HS-27A (cell line): ENCODE data around the gene ILF3.
"Not testable (repeated sequence)": the region's sequence is repeated elsewhere in the genome, so short reads cannot be mapped to it uniquely, and the experiment has no call there.

ENCODE experiments used
- DNase-seq: peaks from one replicate; pipeline ENCODE4 v3.0.0-alpha.2; 2012; ENCODE audit warnings: low read depth, missing footprints

ILF3 gene

DNA sequence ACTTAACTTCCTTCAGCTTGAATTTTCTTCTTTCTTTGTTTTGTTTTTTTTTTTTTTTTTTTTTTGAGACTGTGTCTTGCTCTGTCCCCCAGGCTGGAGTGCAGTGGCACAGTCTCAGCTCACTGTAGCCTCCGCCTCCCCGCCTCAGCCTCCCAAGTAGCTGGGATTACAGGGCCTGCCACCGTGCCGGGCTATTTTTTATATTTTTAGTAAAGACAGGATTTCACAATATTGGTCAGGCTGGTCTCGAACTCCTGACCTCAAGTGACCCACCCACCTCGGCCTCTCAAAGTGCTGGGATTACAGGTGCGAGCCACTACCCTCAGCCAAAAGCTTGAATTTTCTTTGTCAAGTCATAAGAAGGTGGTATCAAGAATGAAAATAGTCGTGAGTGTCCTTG, 21.1 kb downstream of the ILF3 start:
- not testable (repeated sequence) for DNase-seq

DNA sequence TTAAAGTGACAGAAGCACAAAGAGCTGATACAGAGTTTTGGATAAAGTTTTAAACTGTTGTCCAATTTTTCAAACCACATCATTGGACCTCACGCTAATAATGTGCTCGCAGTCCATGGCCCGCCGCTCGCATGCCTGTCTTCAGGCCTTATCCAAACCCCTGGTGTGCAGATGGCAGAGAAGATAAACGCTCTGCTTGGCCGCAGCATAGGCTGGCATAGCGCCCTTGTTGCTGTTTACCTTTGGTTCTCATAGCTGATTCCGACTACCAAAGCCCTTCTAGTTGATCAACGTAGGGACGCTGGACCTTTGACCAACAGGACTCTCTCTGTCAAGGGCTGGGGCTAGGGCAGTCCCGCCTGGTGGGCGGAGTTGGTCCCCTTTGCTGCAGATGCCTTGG, 23.6 kb downstream of the ILF3 start:
- DNase-seq = no peak

DNA sequence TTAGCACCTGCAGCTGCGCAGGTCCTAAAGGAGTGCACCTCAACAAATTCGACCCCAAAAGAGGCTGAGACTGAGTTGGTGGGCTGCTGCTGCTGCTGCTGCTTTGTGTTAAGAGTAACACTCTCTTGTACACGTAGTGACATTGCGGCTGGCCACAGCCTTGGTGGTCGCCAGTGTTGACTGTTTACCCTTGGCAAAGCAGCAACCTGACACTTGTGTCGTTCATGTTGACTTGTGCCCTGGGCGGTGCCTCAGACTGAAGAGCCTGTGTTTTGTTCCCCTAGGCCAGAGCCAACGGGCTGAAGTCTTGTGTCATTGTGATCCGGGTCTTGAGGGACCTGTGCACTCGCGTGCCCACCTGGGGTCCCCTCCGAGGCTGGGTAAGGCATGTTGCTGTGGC, 24.7 kb downstream of the ILF3 start:
- DNase-seq = no peak

DNA sequence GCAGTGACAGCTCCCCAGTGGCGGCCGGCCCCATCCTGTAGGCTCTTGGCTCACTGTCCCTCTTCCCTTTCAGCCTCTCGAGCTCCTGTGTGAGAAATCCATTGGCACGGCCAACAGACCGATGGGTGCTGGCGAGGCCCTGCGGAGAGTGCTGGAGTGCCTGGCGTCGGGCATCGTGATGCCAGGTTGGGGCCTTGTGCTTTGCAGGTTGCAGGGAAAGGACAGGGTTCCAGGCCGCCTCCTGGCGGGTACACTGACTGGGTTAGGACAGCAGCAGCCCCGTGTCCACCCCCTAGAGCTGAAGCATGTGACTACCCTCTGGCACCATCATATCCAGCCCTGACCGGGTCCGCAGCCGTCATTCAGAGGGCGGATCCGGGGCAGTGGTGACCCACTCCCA, 25.6 kb downstream of the ILF3 start:
- no peak for DNase-seq

DNA sequence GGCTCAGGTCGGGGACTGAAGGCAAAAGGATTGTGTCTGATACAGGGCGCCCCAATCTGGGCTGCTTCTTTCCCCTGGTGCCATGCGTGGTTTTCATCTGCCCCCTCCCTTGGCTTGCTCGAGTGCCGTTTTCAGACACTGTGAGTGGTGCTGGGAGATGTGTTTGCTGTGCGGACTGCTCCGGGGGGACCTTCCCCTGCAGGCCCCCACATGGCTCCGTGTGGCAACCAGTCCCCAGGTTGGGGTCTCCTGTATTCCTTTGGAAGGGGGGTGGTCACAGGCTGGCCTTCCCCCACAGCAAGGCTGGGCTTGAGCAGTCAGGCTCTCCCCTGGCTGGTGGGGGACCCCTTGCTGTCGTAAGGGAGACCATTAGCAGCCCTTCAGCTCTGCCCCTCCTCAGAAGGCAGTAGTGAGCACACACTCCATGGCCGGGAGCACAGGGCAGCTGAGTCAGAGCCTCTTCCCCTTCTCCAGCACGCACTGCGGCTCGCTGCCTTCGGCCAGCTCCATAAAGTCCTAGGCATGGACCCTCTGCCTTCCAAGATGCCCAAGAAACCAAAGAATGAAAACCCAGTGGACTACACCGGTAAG, 26.5 kb downstream of the ILF3 start:
- no peak for DNase-seq

DNA sequence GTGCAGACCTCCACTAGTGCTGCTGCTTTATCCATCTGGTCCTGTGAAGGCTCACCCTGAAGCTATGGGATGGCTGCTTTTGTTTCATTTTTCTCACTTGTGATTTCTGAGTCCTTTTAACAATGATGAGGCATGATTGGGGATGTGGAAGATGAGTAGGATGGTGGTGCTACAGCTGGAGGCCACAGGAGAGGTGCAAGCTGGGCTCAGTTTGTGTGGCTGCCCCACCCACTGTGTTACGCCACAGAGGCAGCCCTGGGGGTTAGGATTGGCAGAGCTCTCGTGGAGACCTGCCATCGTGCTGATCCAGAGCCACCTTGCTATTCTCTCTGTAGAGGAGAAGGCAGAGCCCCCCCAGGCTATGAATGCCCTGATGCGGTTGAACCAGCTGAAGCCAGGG, 27.5 kb downstream of the ILF3 start:
- no peak for DNase-seq

DNA sequence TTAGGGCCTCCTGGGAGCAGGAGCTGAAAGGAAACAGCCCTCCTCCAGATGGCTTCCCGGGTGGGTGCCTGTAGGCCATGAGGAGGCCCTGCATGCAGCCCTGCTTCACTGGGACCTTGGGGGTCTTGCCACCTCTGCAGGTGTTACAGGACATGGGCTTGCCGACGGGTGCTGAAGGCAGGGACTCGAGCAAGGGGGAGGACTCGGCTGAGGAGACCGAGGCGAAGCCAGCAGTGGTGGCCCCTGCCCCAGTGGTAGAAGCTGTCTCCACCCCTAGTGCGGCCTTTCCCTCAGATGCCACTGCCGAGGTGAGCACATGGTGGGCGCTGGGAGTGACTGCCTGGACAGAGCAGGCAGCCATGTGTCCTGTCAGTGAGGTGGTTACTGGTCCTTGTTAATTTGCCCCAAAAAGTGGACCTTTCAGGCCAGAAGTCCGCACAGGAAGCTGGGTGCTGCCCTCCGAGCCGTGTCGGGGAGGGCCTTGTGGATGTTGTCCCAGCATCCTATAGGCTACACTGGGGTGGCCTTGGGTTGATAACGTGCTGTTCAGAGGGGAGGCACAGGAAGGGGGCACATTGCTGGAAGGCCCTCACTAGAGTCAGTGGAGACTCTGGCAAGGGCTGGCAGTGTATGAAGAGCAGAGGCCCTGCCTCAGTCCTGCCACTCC, 28.4 kb downstream of the ILF3 start:
- DNase-seq = no peak

DNA sequence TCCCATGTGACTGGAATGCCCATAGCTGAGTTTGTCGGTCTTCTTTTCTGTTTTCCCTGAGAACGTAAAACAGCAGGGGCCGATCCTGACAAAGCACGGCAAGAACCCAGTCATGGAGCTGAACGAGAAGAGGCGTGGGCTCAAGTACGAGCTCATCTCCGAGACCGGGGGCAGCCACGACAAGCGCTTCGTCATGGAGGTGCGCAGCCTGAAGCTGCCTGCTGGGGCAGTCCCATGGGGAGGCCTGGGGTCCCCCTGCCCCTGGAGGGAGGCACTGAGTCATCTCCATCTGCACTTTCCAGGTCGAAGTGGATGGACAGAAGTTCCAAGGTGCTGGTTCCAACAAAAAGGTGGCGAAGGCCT, 28.9 kb downstream of the ILF3 start:
- no peak for DNase-seq

DNA sequence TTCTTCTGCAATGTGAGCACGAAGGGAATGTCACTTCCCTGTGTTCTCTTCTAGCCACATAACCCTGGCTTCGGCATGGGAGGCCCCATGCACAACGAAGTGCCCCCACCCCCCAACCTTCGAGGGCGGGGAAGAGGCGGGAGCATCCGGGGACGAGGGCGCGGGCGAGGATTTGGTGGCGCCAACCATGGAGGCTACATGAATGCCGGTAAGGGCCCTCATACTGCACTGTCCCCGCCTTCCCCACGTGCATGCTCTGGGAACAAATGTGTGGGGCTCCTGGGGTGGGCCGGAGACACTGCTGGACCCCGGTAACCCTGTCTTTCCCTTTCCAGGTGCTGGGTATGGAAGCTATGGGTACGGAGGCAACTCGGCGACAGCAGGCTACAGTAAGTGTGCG, 29.4 kb downstream of the ILF3 start:
- DNase-seq = no peak

DNA sequence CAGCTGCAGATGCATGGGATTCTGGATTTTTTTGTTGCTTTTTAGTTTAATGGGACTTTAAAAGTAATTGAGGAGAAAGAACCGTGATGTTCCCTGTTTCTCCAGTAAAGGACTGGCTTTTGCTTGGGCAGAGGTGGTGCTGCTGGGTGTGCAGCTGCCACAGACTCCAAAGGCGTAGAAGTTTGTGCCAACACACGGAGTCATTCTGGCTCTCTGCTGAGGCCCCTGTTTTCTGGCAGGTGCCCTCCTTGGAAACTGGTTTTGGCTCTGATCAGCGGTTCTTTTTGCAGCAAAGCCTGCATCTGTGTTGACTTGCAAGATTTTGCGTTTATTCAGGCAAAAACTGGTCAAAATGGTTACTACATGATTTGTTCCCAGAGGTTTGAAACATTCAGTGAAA, 31.1 kb downstream of the ILF3 start:
- no peak for DNase-seq

DNA sequence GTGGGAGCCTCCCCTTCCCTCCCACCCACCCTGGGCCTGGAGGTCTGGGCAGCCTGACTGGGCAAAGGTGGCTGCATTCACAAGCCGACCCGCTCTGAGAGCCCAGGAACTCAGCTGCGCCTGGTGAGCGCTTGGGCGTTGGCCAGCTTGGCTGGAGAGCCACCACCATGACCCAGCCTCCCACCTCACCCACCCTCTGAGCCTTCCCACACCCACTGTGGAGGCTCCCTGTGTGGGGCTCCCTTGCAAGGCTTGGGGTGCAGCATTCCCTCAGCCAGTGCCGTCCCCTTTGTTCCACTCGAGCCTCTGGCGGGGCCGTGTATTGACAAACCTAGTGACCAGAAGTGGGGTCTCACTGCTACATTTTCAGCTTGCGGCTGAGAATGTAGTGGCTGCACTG, 32.0 kb downstream of the ILF3 start:
- DNase-seq = no peak

DNA sequence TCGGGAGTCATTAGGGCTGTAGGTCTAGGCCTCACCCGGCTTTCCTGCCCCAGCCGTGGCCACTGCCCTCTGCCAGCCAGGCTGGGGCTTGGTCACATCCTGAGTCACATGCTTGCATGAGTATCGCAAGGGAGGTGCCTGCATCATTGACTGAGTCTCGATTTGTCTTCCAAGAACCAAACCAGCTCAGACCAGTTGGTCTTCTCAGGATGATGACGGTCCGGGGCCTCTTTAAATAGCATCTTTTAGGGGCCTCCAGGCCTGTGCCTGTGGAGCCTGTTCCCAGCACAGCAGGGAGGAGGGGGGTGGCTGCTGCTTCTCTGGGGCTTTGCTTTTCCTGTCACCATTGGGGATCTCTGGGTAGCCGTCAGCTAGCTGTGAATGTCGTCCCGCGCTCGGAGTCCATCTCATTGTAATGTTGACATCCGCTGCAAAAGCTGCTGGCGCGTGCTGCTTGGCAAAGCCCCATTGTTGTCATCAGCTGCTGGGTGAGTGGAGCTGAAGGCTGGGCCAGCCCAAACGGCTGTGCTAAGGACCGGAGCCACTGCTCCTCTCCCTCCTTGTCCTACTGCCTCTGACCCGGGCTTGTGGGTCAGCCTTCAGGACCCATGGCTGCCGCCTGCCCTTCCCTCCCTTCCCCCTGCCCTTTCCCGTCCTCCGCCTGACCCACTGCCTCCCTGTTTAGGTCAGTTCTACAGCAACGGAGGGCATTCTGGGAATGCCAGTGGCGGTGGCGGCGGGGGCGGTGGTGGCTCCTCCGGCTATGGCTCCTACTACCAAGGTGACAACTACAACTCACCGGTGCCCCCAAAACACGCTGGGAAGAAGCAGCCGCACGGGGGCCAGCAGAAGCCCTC, 32.7 kb downstream of the ILF3 start:
- DNase-seq = no peak

DNA sequence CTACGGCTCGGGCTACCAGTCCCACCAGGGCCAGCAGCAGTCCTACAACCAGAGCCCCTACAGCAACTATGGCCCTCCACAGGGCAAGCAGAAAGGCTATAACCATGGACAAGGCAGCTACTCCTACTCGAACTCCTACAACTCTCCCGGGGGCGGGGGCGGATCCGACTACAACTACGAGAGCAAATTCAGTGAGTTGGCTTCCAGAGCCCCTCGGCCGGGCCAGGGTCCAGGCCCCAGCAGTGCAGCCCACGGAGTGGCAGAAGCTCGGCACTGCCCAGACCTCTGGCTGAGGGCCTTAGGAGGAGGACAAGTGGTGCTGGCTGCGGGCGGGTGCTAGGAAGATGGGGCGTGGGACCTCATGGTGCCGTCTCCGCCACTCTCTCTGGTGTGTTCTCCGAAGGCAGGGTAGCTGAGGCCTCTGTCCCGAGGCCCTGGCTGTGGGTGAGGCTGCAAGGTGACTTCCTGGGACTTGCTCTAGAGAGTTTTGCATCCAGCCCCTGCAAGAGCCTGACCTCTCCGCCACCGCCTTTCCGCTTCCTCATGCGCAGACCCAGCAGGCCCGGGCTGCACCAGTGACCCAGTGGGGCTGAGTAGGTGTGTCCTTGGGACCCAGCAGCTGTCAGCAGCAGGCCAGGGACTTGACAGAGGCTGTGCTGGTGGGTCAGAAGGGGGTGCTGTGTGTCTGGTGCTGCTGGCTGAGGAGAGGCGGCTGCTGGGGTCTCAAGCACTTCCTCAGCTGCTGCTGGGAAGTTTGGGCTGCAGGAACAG, 33.6 kb downstream of the ILF3 start:
- DNase-seq = no peak

DNA sequence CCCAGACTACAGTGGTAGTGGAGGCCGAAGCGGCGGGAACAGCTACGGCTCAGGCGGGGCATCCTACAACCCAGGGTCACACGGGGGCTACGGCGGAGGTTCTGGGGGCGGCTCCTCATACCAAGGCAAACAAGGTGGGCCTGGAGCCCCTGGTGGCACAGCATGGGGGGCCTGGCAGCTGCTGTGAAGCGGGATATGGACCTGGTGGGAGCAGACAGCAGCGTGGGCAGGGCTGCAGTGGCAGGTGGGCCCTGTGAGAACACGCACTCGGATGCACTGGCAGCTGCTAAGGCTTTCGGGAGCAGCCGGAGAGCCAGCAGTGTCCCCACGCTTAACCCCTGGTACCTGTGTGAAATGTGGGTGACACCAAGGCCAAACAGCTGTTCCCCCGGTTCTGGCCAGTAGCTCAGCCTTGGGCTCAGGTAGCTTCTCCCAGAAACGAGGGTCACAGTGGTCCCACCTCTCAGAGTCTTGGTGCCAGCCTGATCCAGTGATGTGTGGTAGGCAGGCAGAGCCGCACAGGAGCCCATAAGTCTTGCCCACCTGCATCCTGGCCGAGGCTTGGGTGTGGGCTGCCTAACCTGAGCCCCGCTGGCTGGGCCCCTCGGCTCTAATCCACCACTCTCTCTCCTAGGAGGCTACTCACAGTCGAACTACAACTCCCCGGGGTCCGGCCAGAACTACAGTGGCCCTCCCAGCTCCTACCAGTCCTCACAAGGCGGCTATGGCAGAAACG, 34.6 kb downstream of the ILF3 start:
- no peak for DNase-seq

DNA sequence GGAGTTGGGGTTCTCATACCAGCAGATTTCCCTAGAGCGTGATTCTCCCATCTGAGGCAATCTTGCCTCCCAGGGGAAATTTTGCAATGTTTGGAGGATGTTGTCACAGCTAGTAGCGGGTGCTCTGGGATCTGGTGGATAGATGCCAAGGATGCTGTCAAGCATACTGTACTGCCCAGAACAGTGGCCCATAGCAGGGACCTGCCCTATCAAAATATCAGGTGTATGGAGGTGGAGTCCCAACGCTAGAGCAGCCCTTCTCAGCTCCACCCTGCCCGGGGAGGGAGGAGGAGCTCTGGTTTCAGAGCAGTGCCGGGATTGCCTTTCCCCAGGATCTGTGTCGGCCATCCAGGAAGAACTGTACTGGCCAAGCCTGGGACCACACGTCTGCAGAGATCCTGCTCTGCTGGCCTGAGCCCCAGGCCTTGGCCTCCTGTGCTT, 36.2 kb downstream of the ILF3 start:
- no peak for DNase-seq

DNA sequence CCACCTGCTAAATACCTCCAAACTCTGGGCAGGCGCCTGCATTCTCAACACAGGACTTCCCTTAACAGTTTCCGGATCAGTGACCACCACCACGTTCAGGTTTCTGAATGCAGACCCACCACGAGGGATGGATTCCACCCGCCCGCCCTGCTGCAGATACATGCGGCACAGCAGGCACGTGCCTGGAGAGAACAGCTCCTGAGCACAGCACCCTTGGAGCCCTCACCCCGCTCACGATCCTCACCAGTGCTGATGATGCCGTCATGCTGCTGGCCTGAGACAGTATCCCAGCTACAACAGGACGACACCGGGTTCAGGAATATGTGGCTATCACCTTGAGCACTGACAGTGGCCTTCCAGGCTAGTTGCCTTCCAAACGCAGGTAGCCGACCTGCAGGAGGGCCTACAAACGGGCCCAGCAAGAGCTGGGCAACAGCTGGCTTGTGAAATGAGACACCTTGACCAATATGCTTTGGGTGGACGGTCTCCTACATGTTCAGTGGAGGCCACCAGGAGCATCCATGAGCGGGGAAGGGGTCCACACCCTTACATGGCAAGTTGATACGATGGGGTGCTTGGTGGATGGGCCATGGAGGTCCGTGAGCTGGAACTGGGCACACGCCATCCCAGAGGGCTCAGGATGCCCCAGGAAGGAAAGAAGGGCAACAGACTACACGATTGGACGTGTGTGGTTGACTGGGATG, 37.2 kb downstream of the ILF3 start:
- no peak for DNase-seq

DNA sequence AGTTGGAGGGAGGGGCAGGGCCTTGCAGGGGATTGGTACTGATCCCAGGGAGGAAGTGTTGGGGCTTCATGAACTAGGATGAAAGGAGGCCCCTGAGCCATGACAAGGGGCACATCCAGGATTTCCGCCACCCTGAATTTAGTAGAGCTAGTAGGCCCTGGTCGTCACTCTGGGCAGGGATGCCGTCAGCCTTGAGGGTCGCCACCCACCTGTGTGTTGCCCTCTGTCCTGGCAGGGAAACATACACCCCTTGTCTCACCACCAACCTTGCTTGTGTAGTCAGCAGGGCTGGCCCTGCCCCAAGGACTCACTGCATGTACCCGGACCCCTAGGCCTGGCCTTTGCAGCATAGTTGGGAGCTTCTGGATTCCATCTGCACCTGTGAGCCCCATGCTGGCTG, 37.7 kb downstream of the ILF3 start:
- no peak for DNase-seq

DNA sequence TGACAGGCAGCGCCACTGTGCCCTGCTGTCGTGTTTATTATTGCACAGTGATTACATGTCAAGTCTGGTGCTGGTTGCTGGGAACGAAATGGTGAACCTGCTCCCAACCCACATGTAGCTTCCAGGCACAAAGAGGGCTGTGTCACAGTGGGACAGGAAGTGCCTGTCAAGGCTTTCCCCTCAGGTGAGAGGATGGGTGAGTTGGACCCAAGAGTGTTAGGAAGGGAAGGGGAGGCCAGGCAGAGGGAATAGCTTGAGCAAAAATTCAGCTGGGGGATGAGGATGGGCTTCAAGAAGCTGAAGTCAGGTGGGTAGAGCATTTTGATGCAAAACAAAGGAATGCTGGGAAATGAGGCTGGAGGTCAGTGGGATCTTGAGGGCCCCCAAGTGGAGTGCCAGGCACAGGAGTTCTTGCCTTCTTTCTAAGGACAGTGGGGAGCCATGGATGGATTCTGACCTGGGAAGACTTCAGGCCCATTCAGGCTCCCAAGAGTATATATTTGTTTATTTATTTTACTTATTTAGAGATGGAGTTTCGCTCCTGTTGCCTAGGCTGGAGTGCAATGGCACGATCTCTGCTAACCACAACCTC, 38.6 kb downstream of the ILF3 start:
- DNase-seq = no peak

DNA sequence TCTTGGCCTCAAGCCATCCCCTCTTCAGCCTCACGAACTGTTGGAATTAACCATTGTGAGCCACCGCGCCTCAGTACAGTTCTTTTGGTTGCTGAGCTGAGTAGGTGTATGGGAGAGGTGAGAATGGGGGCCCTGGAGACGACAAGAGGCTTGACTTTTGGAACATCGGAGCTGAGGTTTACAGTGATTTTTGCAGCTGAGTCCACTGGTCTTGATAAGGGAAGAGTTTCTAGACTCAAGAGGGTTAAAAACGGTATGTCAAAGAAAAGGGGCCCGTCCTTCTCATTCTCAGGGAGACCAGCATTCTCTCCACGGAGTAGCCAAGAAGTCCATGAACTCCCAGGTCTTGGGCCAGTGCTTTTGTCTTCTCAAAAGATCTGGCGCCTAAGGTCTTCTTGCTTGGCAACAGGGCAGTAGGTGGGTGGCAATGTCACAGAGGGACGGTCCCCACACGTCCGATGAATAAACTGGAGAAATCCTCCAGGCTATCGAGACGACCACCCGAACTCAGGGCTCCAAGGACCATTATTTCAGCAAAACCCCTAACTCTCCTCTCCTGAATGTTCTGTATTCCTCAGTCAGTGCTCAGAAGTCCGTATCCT, 40.7 kb downstream of the ILF3 start:
- no peak for DNase-seq
